GM23338 (cell line): ENCODE results near the gene WFDC13. TPM values are rescaled to one million over a fixed set of nuclear protein-coding genes. Genes with fewer than 3 reads are reported as not detected.

Experiments used
- ATAC-seq: fragments of 200-7000 bp; cut with Tn5 transposase; 3 replicates; pipeline ENCODE4 v1.9.1; 2020
- DNase-seq: peaks from one replicate; pipeline ENCODE4 v3.0.0-alpha.2; 2015; ENCODE audit warnings: low spot score
- H2AFZ ChIP-seq: fragments of 200-600 bp; sonication (generic); 2 replicates; pipeline ENCODE4 v1.8.0; 2016; ENCODE audit warnings: antibody characterized with exemption, mild to moderate bottlenecking, moderate library complexity
- H3F3A ChIP-seq: fragments of 200-600 bp; sonication (generic); replicated peaks from 2 replicates; pipeline ENCODE4 v1.8.0; 2017; ENCODE audit warnings: antibody characterized with exemption, mixed run types, low read depth
- H3K27ac ChIP-seq: fragments of 200-600 bp; sonication (generic); 2 replicates; pipeline ENCODE4 v1.6.1; 2016; ENCODE audit warnings: low read depth
- H3K27me3 ChIP-seq: fragments of 200-600 bp; sonication (generic); 2 replicates; pipeline ENCODE4 v1.8.0; 2016; ENCODE audit warnings: mild to moderate bottlenecking, mixed run types, moderate library complexity; ENCODE audit not compliant: insufficient read depth
- H3K36me3 ChIP-seq: fragments of 200-600 bp; sonication (generic); 2 replicates; pipeline ENCODE4 v1.8.0; 2016; ENCODE audit warnings: mild to moderate bottlenecking; ENCODE audit not compliant: insufficient read depth
- H3K4me1 ChIP-seq: fragments of 200-600 bp; sonication (generic); 2 replicates; pipeline ENCODE4 v1.8.0; 2016; ENCODE audit warnings: mild to moderate bottlenecking, moderate library complexity; ENCODE audit not compliant: insufficient read depth
- H3K4me2 ChIP-seq: fragments of 200-600 bp; sonication (generic); 2 replicates; pipeline ENCODE4 v1.7.1; 2017; ENCODE audit warnings: mixed run types
- H3K4me3 ChIP-seq: fragments of 200-600 bp; sonication (generic); 2 replicates; pipeline ENCODE4 v1.6.1; 2016; ENCODE audit warnings: mixed run types
- H3K79me2 ChIP-seq: fragments of 200-600 bp; sonication (generic); replicated peaks from 2 replicates; pipeline ENCODE4 v1.8.0; 2017; ENCODE audit warnings: mild to moderate bottlenecking; ENCODE audit not compliant: insufficient read depth
- H3K9me2 ChIP-seq: fragments of 200-600 bp; sonication (generic); 2 replicates; pipeline ENCODE4 v1.8.0; 2017; ENCODE audit not compliant: insufficient read depth
- H4K20me1 ChIP-seq: fragments of 200-600 bp; sonication (generic); replicated peaks from 2 replicates; pipeline ENCODE4 v1.8.0; 2017; ENCODE audit warnings: mild to moderate bottlenecking; ENCODE audit not compliant: insufficient read depth
- H3K27ac Mint-ChIP-seq: 2 replicates; pipeline ENCODE4 v1.8.0; 2020; ENCODE audit warnings: inconsistent platforms, mild to moderate bottlenecking, moderate library complexity, mixed read lengths
- H3K27me3 Mint-ChIP-seq: 3 replicates; pipeline ENCODE4 v1.8.0; 2022; ENCODE audit warnings: low read depth, mild to moderate bottlenecking, moderate library complexity, mixed read lengths, inconsistent platforms; ENCODE audit not compliant: insufficient read depth, poor library complexity
- H3K36me3 Mint-ChIP-seq: 3 replicates; pipeline ENCODE4 v1.8.0; 2021; ENCODE audit warnings: low read depth, mild to moderate bottlenecking, inconsistent platforms, moderate library complexity, mixed read lengths
- H3K4me1 Mint-ChIP-seq: 3 replicates; pipeline ENCODE4 v1.8.0; 2020; ENCODE audit warnings: mild to moderate bottlenecking, inconsistent platforms, mixed read lengths
- H3K4me3 Mint-ChIP-seq: 3 replicates; pipeline ENCODE4 v1.8.0; 2021; ENCODE audit warnings: moderate library complexity, mild to moderate bottlenecking, inconsistent platforms, mixed read lengths
- H3K9me3 Mint-ChIP-seq: 3 replicates; pipeline ENCODE4 v1.8.0; 2020; ENCODE audit warnings: moderate library complexity, mild to moderate bottlenecking, inconsistent platforms, mixed read lengths
- CREB1 ChIP-seq: fragments of 250-450 bp; sonication (Bioruptor Pico); IDR thresholded peaks from 2 replicates; pipeline ENCODE4 v1.5.0; 2020; ENCODE audit warnings: low read depth, mild to moderate bottlenecking, moderate library complexity
- EZH2phosphoT487 ChIP-seq: fragments of 200-600 bp; sonication (generic); IDR thresholded peaks from one replicate; pipeline ENCODE4 v1.8.1; 2018; ENCODE audit warnings: antibody characterized with exemption; ENCODE audit not compliant: unreplicated experiment
- POLR2AphosphoS5 ChIP-seq: IDR thresholded peaks from 2 replicates; pipeline ENCODE4 v1.6.1; 2016; ENCODE audit warnings: antibody characterized with exemption, low read depth
- ZNF114 ChIP-seq: fragments of 250-450 bp; sonication (Bioruptor Pico); IDR thresholded peaks from 2 replicates; pipeline ENCODE4 v1.5.0; 2020; ENCODE audit warnings: mild to moderate bottlenecking, moderate library complexity
- polyA plus RNA-seq: library from polyadenylated mRNA; unstranded; fragments of >200 nt; fragmentation: Nextera tagmentation; extraction: Ambion mirVana; gene quantifications from 2 replicates; pipeline ENCODE4 v1.2.1, GENCODE V29; 2016
- total RNA-seq: library from RNA; depleted of rRNA; stranded (reverse); fragments of >200 nt; shearing (Covaris generic); gene quantifications from 2 replicates; pipeline ENCODE4 v1.2.3, GENCODE V29; 2014
- TF ChIP-seq, protein P1 (sequence below): fragments of 250-450 bp; sonication (Bioruptor Pico); IDR thresholded peaks from 2 replicates; pipeline ENCODE4 v1.5.0; 2020; ENCODE audit warnings: mild to moderate bottlenecking, moderate library complexity
- TF ChIP-seq, protein P2 (sequence below), 2 experiments: fragments of 200-600 bp in 1 of 2; sonication (generic) in 1 of 2; conservative IDR thresholded peaks; 2 replicates each; pipeline versions ENCODE4 v1.5.1 to v1.6.1; 2016 to 2017; ENCODE audit warnings: antibody characterized with exemption in 2 of 2, low read depth in 2 of 2, mild to moderate bottlenecking in 2 of 2, moderate library complexity in 1 of 2
- TF ChIP-seq, protein P3 (sequence below): IDR thresholded peaks from one replicate; pipeline ENCODE4 v1.6.1; 2018; ENCODE audit warnings: antibody characterized with exemption; ENCODE audit not compliant: unreplicated experiment

Gene WFDC13
- total and polyA plus RNA-seq, 2 experiments from 2014 or later: not detected

DNA sequence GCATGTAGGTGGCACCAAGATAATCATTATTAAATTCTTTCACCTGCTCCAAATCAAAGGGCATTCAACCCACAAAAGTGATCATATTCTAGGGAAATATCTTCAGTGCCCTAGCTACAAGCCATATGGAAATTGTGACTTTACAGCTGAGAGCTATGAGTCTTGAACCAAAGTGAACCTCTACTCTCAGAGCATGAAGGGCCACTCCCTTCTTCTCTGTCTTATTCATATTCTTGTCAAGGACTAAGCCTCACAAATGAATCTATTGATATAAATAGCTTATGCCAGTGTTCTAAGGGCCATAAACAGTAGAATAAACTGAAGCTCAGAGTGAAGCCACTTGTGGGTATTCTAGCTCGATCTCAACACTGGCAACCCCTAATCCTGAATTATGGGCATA, 49.9 kb downstream of the WFDC13 start:
- H3K36me3 ChIP-seq: 0 out of 2 replicates have a peak, but pooled peaks cover 9% of the 10 kb centered on the region
- H4K20me1 ChIP-seq: no peaks in the 10 kb centered on the region
- TF ChIP-seq, protein P1, sequence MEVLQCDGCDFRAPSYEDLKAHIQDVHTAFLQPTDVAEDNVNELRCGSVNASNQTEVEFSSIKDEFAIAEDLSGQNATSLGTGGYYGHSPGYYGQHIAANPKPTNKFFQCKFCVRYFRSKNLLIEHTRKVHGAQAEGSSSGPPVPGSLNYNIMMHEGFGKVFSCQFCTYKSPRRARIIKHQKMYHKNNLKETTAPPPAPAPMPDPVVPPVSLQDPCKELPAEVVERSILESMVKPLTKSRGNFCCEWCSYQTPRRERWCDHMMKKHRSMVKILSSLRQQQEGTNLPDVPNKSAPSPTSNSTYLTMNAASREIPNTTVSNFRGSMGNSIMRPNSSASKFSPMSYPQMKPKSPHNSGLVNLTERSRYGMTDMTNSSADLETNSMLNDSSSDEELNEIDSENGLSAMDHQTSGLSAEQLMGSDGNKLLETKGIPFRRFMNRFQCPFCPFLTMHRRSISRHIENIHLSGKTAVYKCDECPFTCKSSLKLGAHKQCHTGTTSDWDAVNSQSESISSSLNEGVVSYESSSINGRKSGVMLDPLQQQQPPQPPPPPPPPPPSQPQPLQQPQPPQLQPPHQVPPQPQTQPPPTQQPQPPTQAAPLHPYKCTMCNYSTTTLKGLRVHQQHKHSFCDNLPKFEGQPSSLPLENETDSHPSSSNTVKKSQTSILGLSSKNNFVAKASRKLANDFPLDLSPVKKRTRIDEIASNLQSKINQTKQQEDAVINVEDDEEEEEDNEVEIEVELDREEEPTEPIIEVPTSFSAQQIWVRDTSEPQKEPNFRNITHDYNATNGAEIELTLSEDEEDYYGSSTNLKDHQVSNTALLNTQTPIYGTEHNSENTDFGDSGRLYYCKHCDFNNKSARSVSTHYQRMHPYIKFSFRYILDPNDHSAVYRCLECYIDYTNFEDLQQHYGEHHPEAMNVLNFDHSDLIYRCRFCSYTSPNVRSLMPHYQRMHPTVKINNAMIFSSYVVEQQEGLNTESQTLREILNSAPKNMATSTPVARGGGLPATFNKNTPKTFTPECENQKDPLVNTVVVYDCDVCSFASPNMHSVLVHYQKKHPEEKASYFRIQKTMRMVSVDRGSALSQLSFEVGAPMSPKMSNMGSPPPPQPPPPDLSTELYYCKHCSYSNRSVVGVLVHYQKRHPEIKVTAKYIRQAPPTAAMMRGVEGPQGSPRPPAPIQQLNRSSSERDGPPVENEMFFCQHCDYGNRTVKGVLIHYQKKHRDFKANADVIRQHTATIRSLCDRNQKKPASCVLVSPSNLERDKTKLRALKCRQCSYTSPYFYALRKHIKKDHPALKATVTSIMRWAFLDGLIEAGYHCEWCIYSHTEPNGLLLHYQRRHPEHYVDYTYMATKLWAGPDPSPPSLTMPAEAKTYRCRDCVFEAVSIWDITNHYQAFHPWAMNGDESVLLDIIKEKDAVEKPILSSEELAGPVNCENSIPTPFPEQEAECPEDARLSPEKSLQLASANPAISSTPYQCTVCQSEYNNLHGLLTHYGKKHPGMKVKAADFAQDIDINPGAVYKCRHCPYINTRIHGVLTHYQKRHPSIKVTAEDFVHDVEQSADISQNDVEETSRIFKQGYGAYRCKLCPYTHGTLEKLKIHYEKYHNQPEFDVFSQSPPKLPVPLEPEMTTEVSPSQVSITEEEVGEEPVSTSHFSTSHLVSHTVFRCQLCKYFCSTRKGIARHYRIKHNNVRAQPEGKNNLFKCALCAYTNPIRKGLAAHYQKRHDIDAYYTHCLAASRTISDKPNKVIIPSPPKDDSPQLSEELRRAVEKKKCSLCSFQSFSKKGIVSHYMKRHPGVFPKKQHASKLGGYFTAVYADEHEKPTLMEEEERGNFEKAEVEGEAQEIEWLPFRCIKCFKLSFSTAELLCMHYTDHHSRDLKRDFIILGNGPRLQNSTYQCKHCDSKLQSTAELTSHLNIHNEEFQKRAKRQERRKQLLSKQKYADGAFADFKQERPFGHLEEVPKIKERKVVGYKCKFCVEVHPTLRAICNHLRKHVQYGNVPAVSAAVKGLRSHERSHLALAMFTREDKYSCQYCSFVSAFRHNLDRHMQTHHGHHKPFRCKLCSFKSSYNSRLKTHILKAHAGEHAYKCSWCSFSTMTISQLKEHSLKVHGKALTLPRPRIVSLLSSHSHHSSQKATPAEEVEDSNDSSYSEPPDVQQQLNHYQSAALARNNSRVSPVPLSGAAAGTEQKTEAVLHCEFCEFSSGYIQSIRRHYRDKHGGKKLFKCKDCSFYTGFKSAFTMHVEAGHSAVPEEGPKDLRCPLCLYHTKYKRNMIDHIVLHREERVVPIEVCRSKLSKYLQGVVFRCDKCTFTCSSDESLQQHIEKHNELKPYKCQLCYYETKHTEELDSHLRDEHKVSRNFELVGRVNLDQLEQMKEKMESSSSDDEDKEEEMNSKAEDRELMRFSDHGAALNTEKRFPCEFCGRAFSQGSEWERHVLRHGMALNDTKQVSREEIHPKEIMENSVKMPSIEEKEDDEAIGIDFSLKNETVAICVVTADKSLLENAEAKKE (CRISPR knock-in tag): no peak
- TF ChIP-seq, protein P2, sequence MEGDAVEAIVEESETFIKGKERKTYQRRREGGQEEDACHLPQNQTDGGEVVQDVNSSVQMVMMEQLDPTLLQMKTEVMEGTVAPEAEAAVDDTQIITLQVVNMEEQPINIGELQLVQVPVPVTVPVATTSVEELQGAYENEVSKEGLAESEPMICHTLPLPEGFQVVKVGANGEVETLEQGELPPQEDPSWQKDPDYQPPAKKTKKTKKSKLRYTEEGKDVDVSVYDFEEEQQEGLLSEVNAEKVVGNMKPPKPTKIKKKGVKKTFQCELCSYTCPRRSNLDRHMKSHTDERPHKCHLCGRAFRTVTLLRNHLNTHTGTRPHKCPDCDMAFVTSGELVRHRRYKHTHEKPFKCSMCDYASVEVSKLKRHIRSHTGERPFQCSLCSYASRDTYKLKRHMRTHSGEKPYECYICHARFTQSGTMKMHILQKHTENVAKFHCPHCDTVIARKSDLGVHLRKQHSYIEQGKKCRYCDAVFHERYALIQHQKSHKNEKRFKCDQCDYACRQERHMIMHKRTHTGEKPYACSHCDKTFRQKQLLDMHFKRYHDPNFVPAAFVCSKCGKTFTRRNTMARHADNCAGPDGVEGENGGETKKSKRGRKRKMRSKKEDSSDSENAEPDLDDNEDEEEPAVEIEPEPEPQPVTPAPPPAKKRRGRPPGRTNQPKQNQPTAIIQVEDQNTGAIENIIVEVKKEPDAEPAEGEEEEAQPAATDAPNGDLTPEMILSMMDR (conservative IDR thresholded peaks at IDR 0.05; ENCODE audit: low read depth in 2 of 2): no peak
- TF ChIP-seq POLR2AphosphoS5 (no peak), EZH2phosphoT487 (no peak), CREB1 (no peak), ZNF114 (CRISPR knock-in tag) (no peak)
- TF ChIP-seq, protein P3, sequence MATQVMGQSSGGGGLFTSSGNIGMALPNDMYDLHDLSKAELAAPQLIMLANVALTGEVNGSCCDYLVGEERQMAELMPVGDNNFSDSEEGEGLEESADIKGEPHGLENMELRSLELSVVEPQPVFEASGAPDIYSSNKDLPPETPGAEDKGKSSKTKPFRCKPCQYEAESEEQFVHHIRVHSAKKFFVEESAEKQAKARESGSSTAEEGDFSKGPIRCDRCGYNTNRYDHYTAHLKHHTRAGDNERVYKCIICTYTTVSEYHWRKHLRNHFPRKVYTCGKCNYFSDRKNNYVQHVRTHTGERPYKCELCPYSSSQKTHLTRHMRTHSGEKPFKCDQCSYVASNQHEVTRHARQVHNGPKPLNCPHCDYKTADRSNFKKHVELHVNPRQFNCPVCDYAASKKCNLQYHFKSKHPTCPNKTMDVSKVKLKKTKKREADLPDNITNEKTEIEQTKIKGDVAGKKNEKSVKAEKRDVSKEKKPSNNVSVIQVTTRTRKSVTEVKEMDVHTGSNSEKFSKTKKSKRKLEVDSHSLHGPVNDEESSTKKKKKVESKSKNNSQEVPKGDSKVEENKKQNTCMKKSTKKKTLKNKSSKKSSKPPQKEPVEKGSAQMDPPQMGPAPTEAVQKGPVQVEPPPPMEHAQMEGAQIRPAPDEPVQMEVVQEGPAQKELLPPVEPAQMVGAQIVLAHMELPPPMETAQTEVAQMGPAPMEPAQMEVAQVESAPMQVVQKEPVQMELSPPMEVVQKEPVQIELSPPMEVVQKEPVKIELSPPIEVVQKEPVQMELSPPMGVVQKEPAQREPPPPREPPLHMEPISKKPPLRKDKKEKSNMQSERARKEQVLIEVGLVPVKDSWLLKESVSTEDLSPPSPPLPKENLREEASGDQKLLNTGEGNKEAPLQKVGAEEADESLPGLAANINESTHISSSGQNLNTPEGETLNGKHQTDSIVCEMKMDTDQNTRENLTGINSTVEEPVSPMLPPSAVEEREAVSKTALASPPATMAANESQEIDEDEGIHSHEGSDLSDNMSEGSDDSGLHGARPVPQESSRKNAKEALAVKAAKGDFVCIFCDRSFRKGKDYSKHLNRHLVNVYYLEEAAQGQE: no peak
- H3K9me3 Mint-ChIP-seq: peaks cover 24% of the 10 kb centered on the region
- H3K27me3 Mint-ChIP-seq: peaks cover 4% of the 10 kb centered on the region
- no peaks in the 10 kb centered on the region for H3K79me2 ChIP-seq
- H3K4me1 ChIP-seq: no peaks in the 10 kb centered on the region
- H2AFZ ChIP-seq: no peak overlapping the region
- peaks cover 24% of the 10 kb centered on the region; the same call in 2 of the 3 replicates for H3K36me3 Mint-ChIP-seq
- no peaks in the 10 kb centered on the region for H3K27me3 ChIP-seq
- no peak overlapping the region for H3K27ac Mint-ChIP-seq
- no peak overlapping the region for H3K27ac ChIP-seq
- H3K9me2 ChIP-seq: peaks cover 14% of the 10 kb centered on the region; the same call in 1 of the 2 replicates
- no peaks in the 10 kb centered on the region for H3K4me1 Mint-ChIP-seq
- H3K4me3 Mint-ChIP-seq: no peak overlapping the region
- DNase-seq (no peak), ATAC-seq (no peak)
- H3F3A ChIP-seq: no peaks in the 10 kb centered on the region
- no peak overlapping the region for H3K4me2 ChIP-seq
- H3K4me3 ChIP-seq: no peak overlapping the region
